Coronary artery (tissue), 2 donors: Measurements from ENCODE around the gene HS6ST3.

Source experiments
- DNase-seq: peaks from one replicate; pipeline ENCODE4 v3.0.0-alpha.2; 2017; ENCODE audit warnings: low spot score
- H3K27ac ChIP-seq, 2 donors: fragments of 200-600 bp; sonication (generic); one replicate each; pipeline ENCODE4 v1.5.1; 2016 to 2019
- H3K4me3 ChIP-seq: fragments of 200-600 bp; sonication (generic); 2 replicates; pipeline ENCODE4 v1.5.1; 2016; ENCODE audit warnings: mild to moderate bottlenecking, moderate library complexity
- TF ChIP-seq, protein P1 (sequence below): fragments of 200-600 bp; sonication (generic); IDR thresholded peaks from one replicate; pipeline ENCODE4 v1.5.1; 2019; ENCODE audit warnings: antibody characterized with exemption

The HS6ST3 gene

DNA sequence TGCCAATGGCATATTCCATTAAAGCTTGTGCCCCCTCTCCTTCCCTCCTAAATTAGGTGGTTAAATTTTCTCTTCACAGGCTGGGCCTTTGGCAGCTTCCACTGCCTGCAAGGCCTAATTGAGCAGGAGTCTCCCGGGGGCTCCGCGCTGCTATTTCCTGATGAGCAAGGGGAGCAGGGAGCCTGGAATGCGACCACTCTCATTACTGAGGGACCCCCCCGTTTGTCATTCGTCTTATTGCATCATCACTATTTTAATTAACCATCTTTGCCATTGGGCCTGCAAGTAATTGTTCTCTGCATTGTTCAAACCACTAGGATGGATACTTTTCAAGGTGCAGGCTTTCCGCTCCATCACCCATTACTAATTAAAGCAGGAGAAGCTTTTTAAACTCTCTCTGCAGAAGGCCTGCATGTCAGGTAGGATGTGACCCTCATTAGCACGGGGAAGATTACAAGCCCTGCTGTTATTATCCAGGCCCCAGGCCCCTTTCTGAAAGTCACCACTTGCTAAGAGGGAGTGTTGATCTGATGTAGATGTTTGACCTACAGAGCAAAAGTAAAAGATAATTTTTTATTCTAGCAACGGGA lies 762.0 kb downstream of the HS6ST3 start:
- no peak overlapping the region for H3K27ac ChIP-seq
- TF ChIP-seq, protein P1, sequence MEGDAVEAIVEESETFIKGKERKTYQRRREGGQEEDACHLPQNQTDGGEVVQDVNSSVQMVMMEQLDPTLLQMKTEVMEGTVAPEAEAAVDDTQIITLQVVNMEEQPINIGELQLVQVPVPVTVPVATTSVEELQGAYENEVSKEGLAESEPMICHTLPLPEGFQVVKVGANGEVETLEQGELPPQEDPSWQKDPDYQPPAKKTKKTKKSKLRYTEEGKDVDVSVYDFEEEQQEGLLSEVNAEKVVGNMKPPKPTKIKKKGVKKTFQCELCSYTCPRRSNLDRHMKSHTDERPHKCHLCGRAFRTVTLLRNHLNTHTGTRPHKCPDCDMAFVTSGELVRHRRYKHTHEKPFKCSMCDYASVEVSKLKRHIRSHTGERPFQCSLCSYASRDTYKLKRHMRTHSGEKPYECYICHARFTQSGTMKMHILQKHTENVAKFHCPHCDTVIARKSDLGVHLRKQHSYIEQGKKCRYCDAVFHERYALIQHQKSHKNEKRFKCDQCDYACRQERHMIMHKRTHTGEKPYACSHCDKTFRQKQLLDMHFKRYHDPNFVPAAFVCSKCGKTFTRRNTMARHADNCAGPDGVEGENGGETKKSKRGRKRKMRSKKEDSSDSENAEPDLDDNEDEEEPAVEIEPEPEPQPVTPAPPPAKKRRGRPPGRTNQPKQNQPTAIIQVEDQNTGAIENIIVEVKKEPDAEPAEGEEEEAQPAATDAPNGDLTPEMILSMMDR, result no peak
- H3K4me3 ChIP-seq, result no peak overlapping the region
- no peak for DNase-seq

DNA sequence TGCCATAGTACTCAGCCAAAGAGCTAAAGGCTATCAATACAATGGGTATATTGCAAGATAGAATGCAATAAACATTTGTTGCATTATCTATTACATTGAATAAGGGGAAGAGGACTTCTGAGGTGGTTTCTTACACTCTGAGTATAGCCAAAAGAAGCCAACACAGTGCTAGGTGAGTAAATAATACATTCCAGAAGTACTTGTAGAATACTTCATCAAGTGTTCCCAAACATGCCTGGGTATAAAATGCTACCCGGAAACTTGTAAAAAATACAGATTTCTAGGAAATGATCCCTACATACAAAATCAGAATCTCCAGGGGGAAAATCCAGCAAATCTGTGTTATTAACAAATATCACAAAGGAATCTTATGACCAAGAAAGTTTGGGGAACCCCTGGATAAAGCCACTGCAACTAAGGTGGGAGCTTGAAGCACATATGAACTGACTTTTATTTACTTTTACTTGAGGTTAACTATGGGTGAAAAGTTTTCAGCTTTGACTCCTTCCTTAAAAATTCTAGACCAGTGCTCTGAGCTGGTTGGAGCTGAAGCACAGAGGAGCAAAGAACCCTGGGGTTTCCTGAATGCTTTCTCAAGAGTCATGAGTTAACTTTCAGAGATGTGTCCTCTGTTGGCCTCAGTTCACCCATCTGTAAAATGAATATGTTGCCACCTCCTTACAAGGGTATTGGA lies 768.4 kb downstream of the HS6ST3 start:
- no peak overlapping the region for H3K4me3 ChIP-seq
- TF ChIP-seq, protein P1, result no peak
- no peak for DNase-seq
- no peak overlapping the region for H3K27ac ChIP-seq

DNA sequence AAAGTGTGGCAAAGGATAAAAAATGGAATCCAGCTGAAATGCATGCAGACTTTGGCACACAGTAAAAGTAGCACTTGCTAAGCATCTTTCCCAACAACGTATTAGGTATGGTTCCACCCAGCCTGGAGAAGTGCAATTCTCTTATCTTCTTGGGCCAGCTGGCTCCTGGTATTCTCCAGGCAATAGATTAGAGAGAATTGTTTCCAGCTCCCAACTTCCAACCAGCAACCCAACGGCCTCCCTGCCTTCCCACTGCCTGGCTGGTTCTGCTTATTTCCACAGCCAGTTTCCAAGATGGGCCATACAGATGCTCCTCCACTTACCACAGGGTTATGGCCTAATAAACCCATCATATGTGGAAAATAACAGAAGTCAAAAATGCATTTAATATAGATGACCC lies 771.0 kb downstream of the HS6ST3 start:
- Histone ChIP-seq H3K27ac (no peak overlapping the region), H3K4me3 (no peak overlapping the region)
- DNase-seq, result no peak
- TF ChIP-seq, protein P1, result no peak

DNA sequence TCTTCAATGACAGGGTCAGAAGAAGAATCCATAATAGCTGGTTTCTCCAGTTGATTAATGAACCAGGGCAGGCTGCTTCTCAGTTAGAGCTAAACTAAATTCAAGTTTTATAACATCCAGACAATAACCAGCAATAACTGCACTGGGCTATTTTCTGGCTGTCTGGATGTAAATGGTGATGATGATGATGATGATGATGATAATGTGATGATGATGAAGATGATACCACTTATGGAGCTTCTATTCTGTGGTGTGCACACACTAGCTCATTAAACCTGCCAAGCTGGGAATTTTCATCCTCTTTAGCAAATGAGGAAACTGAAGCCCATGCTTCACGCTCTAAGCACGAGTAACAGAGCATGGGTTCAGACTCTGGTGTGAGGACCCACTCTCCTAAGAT lies 772.2 kb downstream of the HS6ST3 start:
- no peak for DNase-seq
- H3K4me3 ChIP-seq, result no peak overlapping the region
- H3K27ac ChIP-seq, result no peak overlapping the region
- TF ChIP-seq, protein P1, result no peak

DNA sequence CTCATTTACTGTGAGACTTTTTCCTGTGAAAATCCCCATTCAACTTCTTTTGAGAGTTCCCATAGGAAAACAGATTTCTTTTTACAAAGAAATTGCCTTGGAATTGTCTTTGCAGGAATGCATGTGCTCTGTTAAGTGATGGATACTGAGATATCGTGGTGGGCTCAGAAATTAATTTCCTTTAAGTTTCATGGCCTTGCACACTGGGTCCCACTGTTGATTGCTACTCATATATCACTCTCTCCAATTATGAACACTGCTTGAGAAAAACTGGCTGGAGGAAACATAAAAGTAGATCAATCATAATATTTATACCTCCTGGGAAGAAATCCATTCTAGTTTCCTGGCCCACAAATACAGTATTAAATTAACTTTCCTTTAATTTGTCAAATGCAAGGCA lies 773.1 kb downstream of the HS6ST3 start:
- no peak overlapping the region for H3K27ac ChIP-seq
- no peak for DNase-seq
- TF ChIP-seq, protein P1, result no peak

DNA sequence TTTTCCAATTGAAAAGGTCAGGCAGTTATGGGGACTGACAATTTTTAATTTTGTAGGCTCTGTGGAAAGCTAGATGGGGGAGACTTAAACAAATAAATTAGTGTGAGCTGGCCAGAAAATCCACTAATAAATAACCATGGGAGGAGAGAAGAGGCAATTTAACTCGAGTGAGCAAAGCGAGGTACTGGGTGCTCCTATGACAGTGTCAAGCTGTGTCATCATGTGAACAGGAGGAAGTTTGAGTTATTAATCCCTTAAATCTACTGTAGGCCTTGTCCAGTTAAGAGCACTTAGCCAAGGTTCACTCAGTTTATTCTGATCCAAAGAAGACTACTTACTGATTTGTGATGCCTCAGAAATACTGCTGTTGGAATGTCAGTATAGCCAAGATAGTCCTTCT lies 781.6 kb downstream of the HS6ST3 start:
- TF ChIP-seq, protein P1, result no peak
- no peak for DNase-seq
- Histone ChIP-seq H3K27ac (no peak overlapping the region), H3K4me3 (no peak overlapping the region)

More for the DNA sequence above, 773.1 kb downstream of the HS6ST3 start:
- H3K4me3 ChIP-seq, result no peak overlapping the region

DNA sequence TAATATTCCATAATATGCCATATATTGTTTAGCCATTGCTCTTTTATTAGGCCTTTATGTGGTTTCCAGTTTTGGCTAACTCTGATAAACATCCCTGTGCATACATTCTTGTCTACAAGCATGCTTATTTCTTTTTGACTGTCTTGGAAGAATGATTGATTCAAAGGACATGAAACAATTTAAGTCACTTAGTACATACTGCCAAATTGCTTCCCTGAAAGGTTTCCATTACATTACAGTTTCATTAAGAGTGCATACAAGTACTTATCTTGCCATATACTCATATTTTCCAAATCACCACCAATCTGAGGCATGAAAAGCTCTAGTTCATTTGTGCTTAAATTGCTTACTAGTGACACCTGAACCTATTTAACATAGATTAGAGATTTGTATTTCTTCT lies 790.5 kb downstream of the HS6ST3 start:
- Histone ChIP-seq H3K27ac (no peak overlapping the region), H3K4me3 (no peak overlapping the region)
- no peak for DNase-seq
- TF ChIP-seq, protein P1, result no peak
